GM03348 (cell line): ENCODE results near the gene DPM2.

Experiments
- DNase-seq: peaks from one replicate; pipeline ENCODE4 v3.0.0; 2012; ENCODE audit warnings: low spot score

DPM2 gene

DNA sequence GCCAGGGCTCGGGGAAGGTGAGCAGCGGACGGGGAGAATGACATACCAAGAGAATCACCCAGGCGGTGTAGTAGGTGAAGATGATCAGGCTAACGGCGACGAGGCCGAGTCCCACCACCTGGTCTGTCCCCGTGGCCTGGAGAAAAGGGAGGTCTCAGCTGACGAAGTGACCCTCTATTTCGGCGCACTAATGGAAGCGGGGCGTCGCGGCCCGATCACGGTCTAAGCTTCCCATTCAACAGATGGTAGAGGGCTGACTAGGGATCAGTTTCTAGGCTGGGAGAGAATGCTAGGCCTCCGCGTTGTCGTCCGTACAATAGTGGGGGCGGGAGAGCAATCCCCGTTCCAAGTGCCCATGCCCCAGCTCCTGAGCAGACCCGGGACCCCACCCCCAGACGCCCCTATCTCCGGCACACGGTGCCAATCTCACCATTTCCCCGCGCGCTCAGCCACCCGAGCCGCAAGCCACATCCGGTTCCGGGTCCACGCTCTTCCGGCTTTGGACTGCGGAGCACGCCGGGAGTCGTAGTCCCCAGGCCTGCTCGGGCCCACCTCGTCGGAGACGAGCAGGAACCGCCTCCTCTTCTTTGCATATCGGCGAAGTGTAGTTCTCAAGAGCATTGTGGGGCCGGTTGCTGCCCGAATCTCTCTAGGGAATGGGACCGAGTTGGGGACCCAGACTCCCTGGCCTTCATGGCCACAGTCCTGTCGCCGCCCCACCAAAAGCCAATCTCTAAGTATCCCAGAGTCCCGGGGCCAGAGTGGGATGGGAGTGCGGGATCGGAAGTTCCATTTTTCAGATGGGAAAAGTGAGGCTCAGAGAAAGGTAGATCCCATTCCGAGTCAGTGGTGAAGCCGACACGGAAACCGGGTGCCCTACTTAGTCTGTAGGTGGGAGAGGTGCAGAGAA, at the start of gene DPM2:
TSS of gene DPM2 (minus strand) at position 467 of the 910 bp plus-strand sequence. CDS start at position 433, 34 bp downstream.
- DNase-seq, result peak; percentile 93

DNA sequence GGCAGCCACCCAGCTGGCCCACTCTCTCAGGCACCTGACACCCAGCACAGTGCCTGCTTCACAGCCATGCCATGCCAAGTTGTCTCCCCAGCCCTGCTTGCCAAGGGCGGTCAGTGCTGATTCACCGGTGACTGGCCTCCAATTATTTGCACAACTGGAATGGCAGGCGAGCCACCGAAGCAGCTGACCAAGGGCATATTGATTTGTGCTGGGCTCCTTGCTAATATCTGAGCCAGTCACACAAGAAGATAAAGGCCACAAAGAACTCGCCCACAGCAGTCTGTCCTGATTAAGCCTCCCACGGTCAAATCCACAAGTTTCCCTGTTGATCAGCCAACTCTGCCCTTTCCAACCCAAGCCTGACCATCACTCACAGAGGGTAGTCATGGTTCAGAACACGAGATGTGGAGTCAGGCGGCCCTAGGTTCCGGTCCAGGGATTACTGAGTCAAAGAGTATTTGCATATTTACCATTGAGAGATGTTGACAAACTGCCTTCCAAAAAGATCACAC, 49.5 kb upstream of the DPM2 start:
- peak; percentile 43 for DNase-seq

GRCh38 chr9:127985011-127985410, 47.4 kb upstream of the DPM2 start:
- DNase-seq, result no peak

DNA sequence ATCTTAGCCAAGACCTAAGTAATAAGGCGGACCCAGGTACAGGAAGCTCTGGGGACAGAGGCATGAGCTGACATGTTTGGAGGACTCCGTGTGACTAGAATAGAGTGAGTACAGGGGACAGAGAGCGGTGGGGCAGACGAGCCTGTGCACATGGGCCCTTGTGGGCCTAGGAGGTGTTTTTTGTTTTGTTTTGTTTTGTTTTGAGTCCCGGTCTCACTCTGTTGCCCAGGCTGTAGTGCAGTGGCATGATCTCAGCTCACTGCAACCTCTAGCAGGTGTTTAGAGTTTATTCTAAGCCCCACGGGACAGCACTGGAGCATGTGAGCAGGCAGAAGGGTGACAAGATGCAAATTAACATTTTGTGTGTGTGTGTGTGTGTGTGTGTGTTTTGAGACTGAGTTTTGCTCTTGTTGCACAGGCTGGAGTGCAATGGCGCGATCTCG, 46.2 kb upstream of the DPM2 start:
- DNase-seq, result no peak

DNA sequence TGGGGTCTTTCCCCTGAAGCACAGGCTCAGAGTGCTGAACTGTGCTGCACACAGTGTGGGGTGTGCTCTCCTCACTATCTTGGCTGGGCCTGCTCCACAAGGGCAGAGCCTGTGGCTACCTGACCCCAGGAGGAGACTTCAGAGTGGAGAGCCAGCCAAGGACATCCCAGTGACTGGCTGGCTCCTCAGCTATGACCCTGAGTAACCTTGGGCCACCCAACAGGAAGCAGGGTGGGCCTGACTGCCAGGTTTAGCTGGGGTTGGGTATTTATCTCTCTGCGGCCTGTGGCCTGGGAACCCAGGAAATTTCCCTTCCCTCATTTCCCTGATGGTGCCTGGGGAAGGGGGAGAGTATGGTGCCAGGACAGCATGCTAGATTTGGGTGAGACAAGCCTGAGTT, 45.3 kb upstream of the DPM2 start:
- no peak for DNase-seq

GRCh38 chr9:127981559-127982121, 44.0 kb upstream of the DPM2 start:
- no peak for DNase-seq

DNA sequence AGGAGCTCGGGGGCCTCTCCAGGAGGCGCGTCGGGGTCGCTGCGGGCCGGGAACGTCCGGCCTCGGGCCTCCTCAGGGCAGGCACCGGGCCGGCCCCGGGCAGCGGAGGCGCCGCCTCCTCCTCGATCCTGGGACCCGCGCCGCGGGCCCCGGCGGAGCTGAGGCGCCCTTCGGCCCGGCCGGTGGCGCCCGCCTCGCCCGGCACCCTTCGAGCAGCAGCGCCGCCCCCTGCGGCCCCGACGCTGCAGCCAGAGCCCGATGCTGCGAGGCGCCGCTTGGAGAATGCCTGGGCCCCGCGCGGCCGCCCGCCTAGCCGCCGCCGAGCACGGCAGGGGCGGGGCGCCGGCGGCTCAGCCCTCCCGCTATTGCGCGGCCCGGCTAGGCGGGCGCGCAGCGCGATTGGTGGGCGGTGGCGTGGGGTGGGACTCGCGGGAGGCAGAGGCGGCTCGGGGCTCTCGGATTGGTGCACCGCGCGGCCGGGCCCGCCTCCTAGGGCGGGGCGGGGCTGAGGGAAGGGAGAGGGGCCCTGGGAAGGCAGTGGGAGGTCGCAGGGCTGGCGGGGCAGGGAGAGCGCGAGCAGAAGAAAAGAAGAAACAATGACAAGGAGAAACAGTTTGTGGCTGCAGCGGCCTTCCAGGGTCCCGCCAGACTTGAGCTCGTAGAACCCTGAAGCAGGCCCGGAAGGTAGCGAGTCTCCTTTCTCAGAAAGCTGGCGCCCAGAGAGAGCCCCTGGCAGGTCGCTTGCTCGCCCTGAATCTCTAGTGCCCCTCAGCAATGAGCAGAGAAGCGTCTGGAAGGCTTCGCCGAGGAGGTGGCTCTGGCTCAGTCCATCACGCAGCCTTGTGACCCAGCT, 43.3 kb upstream of the DPM2 start, which contains the start of gene EEIG1:
TSS of gene EEIG1 (minus strand) at position 284 of the 853 bp plus-strand sequence. CDS start 852 bp downstream, outside the sequence.
- DNase-seq, result peak; percentile 99

- DNase-seq, result peak; percentile 51
These were observed 42.5 kb upstream of the DPM2 start for GRCh38 chr9:127980060-127980705.

GRCh38 chr9:127979333-127980059, 41.8 kb upstream of the DPM2 start:
- peak; percentile 70 for DNase-seq

GRCh38 chr9:127979015-127979332, 41.3 kb upstream of the DPM2 start:
- DNase-seq, result no peak

- peak; percentile 89 for DNase-seq
These were observed 40.4 kb upstream of the DPM2 start for GRCh38 chr9:127977884-127978647.

GRCh38 chr9:127977009-127977883, 39.6 kb upstream of the DPM2 start:
- no peak for DNase-seq

GRCh38 chr9:127976498-127976897, 38.8 kb upstream of the DPM2 start:
- DNase-seq, result no peak

GRCh38 chr9:127975376-127976315, 38.0 kb upstream of the DPM2 start:
- no peak for DNase-seq

GRCh38 chr9:127974769-127975261, 37.2 kb upstream of the DPM2 start:
- peak; percentile 86 for DNase-seq

- DNase-seq, result no peak
These were observed 36.5 kb upstream of the DPM2 start for GRCh38 chr9:127974001-127974768.
